HEK293 (cell line): Measurements from ENCODE around the gene RPS6KA4.

Experiments
- CTCF ChIA-PET: fragments of 350-600 bp; formaldehyde crosslinking; extraction: SDS; loops from one replicate; lab custom pipeline; 2021; ENCODE audit warnings: antibody characterized with exemption; lab: Yijun Ruan, JAX
- POLR2A ChIA-PET: fragments of 300-600 bp; formaldehyde crosslinking; extraction: SDS; loops from one replicate; lab custom pipeline; 2020; ENCODE audit warnings: antibody characterized with exemption, inconsistent platforms; lab: Yijun Ruan, JAX
- H3K27ac ChIP-seq: fragments of 200-500 bp; sonication (Bioruptor generic); 2 replicates; pipeline ENCODE4 v1.5.1; 2014; ENCODE audit warnings: low read depth, low read length, control low read depth, inconsistent platforms; ENCODE audit errors: extremely low read depth
- H3K36me3 ChIP-seq, 2 experiments: fragments of 200-500 bp in 1 of 2; sonication (Bioruptor generic) in 1 of 2; 1 replicate in 1 of 2; 2 replicates in 1 of 2; pipeline ENCODE4 v1.5.1; 2014 to 2017; ENCODE audit warnings: inconsistent platforms in 2 of 2, low read length in 2 of 2; ENCODE audit not compliant: control insufficient read depth in 2 of 2, insufficient read depth in 1 of 2
- H3K4me1 ChIP-seq: fragments of 200-500 bp; sonication (Bioruptor generic); 2 replicates; pipeline ENCODE4 v1.5.1; 2014; ENCODE audit warnings: mild to moderate bottlenecking, low read length, inconsistent platforms; ENCODE audit not compliant: control insufficient read depth, insufficient read depth
- H3K4me3 ChIP-seq: 2 replicates; pipeline ENCODE4 v1.5.1; 2011; ENCODE audit warnings: low read depth, mild to moderate bottlenecking, control low read depth, low read length, moderate library complexity
- H3K9me3 ChIP-seq: fragments of 200-500 bp; sonication (Bioruptor generic); 2 replicates; pipeline ENCODE4 v1.5.1; 2014; ENCODE audit warnings: low read depth, low read length, inconsistent platforms; ENCODE audit not compliant: control insufficient read depth, insufficient read depth
- IKZF3 ChIP-seq: fragments of 450-650 bp; IDR thresholded peaks from 2 replicates; pipeline ENCODE4 v1.5.0; 2018; ENCODE audit warnings: missing biosample characterization, mild to moderate bottlenecking, missing genetic modification characterization, moderate library complexity
- KLF16 ChIP-seq: fragments of 450-650 bp; formaldehyde crosslinking; IDR thresholded peaks from 2 replicates; pipeline ENCODE4 v1.5.1; 2017; ENCODE audit warnings: missing biosample characterization, missing genetic modification characterization
- MEIS1 ChIP-seq: sonication (generic); formaldehyde crosslinking; IDR thresholded peaks from 2 replicates; pipeline ENCODE4 v1.8.1; 2022; ENCODE audit warnings: missing genetic modification reagents, mild to moderate bottlenecking, borderline replicate concordance
- REPIN1 ChIP-seq: fragments of 450-650 bp; formaldehyde crosslinking; IDR thresholded peaks from 2 replicates; pipeline ENCODE4 v1.5.1; 2017; ENCODE audit warnings: missing biosample characterization, missing genetic modification characterization, low read depth
- SETDB1 ChIP-seq: IDR thresholded peaks from one replicate; pipeline ENCODE4 v1.6.1; 2017; ENCODE audit warnings: mild to moderate bottlenecking, low read length, moderate library complexity, mixed read lengths; ENCODE audit not compliant: insufficient read length
- ZNF10 ChIP-seq: fragments of 450-650 bp; formaldehyde crosslinking; IDR thresholded peaks from 2 replicates; pipeline ENCODE4 v1.5.1; 2017; ENCODE audit warnings: missing biosample characterization, missing genetic modification characterization
- ZNF133 ChIP-seq: fragments of 450-650 bp; formaldehyde crosslinking; IDR thresholded peaks from 2 replicates; pipeline ENCODE4 v1.5.1; 2016; ENCODE audit warnings: missing biosample characterization, missing genetic modification characterization
- ZNF146 ChIP-seq: fragments of 450-650 bp; formaldehyde crosslinking; IDR thresholded peaks from 2 replicates; pipeline ENCODE4 v1.5.1; 2016; ENCODE audit warnings: missing biosample characterization, missing genetic modification characterization
- TF ChIP-seq, protein P1 (sequence below): fragments of 450-650 bp; formaldehyde crosslinking; IDR thresholded peaks from 2 replicates; pipeline ENCODE4 v1.5.1; 2016; ENCODE audit warnings: missing biosample characterization, missing genetic modification characterization
- TF ChIP-seq, protein P2 (sequence below): fragments of 450-650 bp; formaldehyde crosslinking; IDR thresholded peaks from 2 replicates; pipeline ENCODE4 v1.5.1; 2016; ENCODE audit warnings: missing biosample characterization, missing genetic modification characterization
- TF ChIP-seq, protein P3 (sequence below): fragments of 450-650 bp; formaldehyde crosslinking; IDR thresholded peaks from 2 replicates; pipeline ENCODE4 v1.5.1; 2016; ENCODE audit warnings: missing biosample characterization, missing genetic modification characterization, borderline replicate concordance
- TF ChIP-seq, protein P4 (sequence below): fragments of 450-650 bp; formaldehyde crosslinking; IDR thresholded peaks from 2 replicates; pipeline ENCODE4 v1.5.1; 2016; ENCODE audit warnings: missing biosample characterization, missing genetic modification characterization, low read depth

The RPS6KA4 gene

DNA sequence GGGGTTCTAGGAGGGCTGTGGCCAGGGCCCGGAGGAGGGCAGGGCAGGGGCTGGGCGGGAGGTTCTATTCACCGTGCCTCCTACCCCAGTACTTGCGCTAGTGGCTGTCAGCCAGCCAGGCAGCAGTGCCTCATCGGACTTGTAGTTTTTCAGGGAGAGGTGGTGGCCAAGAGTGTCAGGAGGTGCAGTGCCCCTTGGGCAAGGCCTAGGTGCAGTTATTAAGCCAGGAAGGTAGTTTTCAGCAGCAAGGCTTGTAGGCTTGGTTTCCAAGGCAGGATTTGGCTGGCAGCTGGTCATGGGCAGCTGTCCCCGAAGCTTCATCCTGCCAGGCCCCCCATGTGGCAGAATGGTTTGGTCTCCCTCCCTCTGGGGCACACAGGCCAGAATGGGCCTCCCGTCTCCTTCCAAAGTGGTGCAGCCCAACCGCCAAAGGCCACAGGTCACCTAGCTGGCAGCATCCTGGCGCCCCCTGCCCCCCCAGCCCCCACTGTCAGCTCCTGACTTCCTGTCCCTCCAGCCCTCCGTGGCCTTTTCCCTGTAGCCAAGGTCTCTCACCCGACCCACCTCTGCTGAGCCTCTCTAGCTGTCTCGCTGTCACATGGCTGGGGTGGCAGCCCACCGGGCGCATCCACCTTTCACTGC lies 10.5 kb upstream of the RPS6KA4 start (continued):
- TF ChIP-seq, protein P1, sequence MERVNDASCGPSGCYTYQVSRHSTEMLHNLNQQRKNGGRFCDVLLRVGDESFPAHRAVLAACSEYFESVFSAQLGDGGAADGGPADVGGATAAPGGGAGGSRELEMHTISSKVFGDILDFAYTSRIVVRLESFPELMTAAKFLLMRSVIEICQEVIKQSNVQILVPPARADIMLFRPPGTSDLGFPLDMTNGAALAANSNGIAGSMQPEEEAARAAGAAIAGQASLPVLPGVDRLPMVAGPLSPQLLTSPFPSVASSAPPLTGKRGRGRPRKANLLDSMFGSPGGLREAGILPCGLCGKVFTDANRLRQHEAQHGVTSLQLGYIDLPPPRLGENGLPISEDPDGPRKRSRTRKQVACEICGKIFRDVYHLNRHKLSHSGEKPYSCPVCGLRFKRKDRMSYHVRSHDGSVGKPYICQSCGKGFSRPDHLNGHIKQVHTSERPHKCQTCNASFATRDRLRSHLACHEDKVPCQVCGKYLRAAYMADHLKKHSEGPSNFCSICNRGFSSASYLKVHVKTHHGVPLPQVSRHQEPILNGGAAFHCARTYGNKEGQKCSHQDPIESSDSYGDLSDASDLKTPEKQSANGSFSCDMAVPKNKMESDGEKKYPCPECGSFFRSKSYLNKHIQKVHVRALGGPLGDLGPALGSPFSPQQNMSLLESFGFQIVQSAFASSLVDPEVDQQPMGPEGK, result 0 out of 2 replicates have a peak, but pooled peaks have one; percentile 22

DNA sequence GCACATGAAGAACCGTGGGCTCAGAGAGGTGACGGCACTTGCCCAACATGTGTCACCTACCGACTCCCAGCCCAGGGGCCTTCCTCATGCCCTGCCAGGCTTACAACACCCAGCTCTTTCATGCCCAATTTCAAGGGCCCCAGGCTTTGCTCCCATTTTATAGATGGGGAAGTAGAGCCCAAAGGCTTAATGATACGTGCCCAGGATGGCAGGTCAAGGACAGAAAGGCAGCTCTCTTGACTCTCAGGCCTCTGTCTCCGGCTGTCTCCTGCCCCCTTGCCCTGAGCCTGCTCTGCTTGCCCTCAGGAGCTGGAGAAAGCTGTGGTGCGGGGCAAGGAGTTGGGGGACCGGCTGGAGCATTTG lies 10.0 kb upstream of the RPS6KA4 start:
- Histone ChIP-seq H3K36me3 (no peaks in the 10 kb centered on the region), H3K4me1 (no peaks in the 10 kb centered on the region), H3K9me3 (no peaks in the 10 kb centered on the region), H3K27ac (no peak overlapping the region), H3K4me3 (no peak overlapping the region)
- POLR2A ChIA-PET, result interaction anchor here (1.3 to 2.7 kb wide), 2 partner anchors 32 to 77 kb away, joined by 3 to 10 read pairs; partner anchors contain the start of genes PRDX5 and TRMT112
- CTCF ChIA-PET, result no interaction called here
- TF ChIP-seq, protein P2, sequence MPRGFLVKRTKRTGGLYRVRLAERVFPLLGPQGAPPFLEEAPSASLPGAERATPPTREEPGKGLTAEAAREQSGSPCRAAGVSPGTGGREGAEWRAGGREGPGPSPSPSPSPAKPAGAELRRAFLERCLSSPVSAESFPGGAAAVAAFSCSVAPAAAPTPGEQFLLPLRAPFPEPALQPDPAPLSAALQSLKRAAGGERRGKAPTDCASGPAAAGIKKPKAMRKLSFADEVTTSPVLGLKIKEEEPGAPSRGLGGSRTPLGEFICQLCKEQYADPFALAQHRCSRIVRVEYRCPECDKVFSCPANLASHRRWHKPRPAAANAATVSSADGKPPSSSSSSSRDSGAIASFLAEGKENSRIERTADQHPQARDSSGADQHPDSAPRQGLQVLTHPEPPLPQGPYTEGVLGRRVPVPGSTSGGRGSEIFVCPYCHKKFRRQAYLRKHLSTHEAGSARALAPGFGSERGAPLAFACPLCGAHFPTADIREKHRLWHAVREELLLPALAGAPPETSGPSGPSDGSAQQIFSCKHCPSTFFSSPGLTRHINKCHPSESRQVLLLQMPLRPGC (tag by site-specific recombination), result no peak
- TF ChIP-seq MEIS1 (CRISPR knock-in tag) (no peak), ZNF146 (tag by site-specific recombination) (no peak), ZNF133 (no peak), REPIN1 (tag by site-specific recombination) (no peak), ZNF10 (no peak), KLF16 (no peak), SETDB1 (no peak), IKZF3 (tag by site-specific recombination) (no peak)
- TF ChIP-seq, protein P3, sequence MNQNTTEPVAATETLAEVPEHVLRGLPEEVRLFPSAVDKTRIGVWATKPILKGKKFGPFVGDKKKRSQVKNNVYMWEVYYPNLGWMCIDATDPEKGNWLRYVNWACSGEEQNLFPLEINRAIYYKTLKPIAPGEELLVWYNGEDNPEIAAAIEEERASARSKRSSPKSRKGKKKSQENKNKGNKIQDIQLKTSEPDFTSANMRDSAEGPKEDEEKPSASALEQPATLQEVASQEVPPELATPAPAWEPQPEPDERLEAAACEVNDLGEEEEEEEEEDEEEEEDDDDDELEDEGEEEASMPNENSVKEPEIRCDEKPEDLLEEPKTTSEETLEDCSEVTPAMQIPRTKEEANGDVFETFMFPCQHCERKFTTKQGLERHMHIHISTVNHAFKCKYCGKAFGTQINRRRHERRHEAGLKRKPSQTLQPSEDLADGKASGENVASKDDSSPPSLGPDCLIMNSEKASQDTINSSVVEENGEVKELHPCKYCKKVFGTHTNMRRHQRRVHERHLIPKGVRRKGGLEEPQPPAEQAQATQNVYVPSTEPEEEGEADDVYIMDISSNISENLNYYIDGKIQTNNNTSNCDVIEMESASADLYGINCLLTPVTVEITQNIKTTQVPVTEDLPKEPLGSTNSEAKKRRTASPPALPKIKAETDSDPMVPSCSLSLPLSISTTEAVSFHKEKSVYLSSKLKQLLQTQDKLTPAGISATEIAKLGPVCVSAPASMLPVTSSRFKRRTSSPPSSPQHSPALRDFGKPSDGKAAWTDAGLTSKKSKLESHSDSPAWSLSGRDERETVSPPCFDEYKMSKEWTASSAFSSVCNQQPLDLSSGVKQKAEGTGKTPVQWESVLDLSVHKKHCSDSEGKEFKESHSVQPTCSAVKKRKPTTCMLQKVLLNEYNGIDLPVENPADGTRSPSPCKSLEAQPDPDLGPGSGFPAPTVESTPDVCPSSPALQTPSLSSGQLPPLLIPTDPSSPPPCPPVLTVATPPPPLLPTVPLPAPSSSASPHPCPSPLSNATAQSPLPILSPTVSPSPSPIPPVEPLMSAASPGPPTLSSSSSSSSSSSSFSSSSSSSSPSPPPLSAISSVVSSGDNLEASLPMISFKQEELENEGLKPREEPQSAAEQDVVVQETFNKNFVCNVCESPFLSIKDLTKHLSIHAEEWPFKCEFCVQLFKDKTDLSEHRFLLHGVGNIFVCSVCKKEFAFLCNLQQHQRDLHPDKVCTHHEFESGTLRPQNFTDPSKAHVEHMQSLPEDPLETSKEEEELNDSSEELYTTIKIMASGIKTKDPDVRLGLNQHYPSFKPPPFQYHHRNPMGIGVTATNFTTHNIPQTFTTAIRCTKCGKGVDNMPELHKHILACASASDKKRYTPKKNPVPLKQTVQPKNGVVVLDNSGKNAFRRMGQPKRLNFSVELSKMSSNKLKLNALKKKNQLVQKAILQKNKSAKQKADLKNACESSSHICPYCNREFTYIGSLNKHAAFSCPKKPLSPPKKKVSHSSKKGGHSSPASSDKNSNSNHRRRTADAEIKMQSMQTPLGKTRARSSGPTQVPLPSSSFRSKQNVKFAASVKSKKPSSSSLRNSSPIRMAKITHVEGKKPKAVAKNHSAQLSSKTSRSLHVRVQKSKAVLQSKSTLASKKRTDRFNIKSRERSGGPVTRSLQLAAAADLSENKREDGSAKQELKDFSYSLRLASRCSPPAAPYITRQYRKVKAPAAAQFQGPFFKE (tag by site-specific recombination), result no peak
- TF ChIP-seq, protein P4, sequence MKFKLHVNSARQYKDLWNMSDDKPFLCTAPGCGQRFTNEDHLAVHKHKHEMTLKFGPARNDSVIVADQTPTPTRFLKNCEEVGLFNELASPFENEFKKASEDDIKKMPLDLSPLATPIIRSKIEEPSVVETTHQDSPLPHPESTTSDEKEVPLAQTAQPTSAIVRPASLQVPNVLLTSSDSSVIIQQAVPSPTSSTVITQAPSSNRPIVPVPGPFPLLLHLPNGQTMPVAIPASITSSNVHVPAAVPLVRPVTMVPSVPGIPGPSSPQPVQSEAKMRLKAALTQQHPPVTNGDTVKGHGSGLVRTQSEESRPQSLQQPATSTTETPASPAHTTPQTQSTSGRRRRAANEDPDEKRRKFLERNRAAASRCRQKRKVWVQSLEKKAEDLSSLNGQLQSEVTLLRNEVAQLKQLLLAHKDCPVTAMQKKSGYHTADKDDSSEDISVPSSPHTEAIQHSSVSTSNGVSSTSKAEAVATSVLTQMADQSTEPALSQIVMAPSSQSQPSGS, result no peak
